Erythroblast (primary cell): ENCODE results near the gene GZMM.

Experiments
- DNase-seq, 2 experiments: peaks; one replicate each; lab custom pipeline; 2025; lab: John Stamatoyannopoulos, UW
- GATA1 ChIP-seq: IDR thresholded peaks from 2 replicates; pipeline ENCODE4 v1.6.1; 2011; ENCODE audit warnings: low read depth, mild to moderate bottlenecking, control low read depth, low read length, moderate library complexity
- POLR2A ChIP-seq: IDR thresholded peaks from 2 replicates; pipeline ENCODE4 v1.6.1; 2011; ENCODE audit warnings: mild to moderate bottlenecking, low read length

GZMM gene

DNA sequence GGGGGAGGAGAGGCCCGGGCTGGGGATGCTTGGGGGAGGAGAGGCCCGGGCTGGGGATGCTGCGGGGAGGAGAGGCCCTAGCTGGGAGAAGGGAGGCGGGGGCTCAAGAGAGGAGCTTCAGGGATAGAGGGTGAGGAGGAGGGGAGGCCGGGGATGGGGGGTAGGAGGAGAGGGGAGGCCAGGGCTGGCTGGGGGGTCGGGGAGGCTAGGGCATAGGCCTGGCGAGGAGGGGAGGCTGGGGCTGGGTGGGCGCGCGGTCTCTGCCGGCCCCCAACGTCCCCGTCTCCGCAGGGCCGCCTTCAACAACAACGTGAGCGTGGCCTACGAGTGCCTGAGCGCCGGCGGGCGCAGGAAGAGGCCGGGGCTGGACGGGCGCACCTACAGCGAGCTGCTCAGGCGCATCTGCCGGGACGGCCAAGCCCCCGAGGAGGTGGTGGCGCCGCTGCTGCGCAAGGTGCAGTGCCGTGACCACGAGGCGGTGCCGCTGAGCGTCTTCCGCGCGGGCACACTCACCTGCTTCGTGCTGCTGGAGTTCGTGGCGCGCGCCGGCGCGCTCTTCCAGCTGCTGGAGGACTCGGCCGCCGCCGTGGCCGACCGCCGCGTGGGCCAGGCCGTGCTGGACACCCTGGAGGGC is 25.1 kb upstream of the GZMM start:
- DNase-seq, result peak; percentile 46 to 53
- TF ChIP-seq GATA1 (no peak), POLR2A (no peak)

- DNase-seq, result no peak
- no peak for TF ChIP-seq GATA1
- no peak for TF ChIP-seq POLR2A
These were observed 24.4 kb upstream of the GZMM start for GRCh38 chr19:519449-519865.

DNA sequence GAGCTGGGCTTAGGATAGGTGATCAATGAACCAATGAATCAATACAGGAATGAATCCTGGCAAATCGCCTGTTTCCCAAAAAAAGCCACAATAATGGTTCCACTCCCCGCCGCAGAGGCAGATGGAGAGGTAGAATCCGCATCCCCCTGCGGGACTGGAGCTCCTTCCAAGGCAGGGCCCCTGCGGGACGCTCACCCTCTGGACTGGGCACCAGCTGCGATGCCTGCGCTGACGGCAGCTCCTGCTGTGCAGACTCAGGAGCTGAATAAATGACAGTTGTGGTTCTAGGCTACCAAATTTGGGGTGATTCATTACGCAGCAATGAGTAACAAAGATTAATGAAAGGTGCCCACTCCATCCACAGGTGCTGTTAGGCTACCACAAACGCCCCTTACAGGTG is 21.1 kb upstream of the GZMM start:
- no peak for DNase-seq

DNA sequence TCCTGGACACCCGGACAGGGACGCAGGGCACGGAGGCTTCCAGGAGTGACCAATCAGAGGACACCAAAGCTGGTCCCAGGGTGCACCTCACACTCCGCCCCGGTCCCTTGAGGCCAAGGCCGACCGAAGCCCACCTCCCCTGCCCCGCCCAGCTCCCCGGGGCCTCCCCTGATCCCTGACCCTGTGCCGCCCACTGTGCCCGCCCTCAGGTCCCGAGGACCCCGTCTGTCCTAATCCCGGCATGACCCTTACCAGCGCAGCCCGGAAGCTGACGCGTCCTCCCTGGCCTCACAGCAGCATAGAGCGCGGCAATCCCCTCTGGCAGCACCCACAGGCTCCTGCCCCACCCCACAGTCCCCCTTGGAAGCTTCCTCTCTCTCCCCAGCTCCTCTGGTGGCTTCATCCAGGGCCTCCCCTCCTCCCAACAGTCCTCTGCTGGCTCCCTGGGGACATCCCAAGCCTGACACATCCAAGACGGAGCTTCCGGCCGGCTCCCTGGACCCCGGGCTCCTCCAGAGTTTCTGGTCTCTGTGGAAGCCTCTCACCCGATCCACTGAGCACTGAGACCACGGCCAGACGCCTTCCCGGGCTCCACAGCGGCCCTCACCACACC is 19.7 kb upstream of the GZMM start:
- no peak for DNase-seq
- TF ChIP-seq GATA1 (no peak), POLR2A (no peak)

More for the DNA sequence above, 21.1 kb upstream of the GZMM start:
- TF ChIP-seq GATA1 (no peak), POLR2A (no peak)

- TF ChIP-seq GATA1 (no peak), POLR2A (no peak)
- DNase-seq, result no peak
These were observed 18.8 kb upstream of the GZMM start for GRCh38 chr19:525029-525428.

GRCh38 chr19:525857-526419 is 17.9 kb upstream of the GZMM start:
- DNase-seq, result no peak
- TF ChIP-seq POLR2A (no peak), GATA1 (no peak)

- no peak for DNase-seq
- TF ChIP-seq GATA1 (no peak), POLR2A (no peak)
These were observed 13.5 kb upstream of the GZMM start for GRCh38 chr19:530134-531008.

- peak; percentile 91 to 95 for DNase-seq
- TF ChIP-seq POLR2A (peak; percentile 65), GATA1 (no peak)
These were observed 12.7 kb upstream of the GZMM start for GRCh38 chr19:531009-531752.

DNA sequence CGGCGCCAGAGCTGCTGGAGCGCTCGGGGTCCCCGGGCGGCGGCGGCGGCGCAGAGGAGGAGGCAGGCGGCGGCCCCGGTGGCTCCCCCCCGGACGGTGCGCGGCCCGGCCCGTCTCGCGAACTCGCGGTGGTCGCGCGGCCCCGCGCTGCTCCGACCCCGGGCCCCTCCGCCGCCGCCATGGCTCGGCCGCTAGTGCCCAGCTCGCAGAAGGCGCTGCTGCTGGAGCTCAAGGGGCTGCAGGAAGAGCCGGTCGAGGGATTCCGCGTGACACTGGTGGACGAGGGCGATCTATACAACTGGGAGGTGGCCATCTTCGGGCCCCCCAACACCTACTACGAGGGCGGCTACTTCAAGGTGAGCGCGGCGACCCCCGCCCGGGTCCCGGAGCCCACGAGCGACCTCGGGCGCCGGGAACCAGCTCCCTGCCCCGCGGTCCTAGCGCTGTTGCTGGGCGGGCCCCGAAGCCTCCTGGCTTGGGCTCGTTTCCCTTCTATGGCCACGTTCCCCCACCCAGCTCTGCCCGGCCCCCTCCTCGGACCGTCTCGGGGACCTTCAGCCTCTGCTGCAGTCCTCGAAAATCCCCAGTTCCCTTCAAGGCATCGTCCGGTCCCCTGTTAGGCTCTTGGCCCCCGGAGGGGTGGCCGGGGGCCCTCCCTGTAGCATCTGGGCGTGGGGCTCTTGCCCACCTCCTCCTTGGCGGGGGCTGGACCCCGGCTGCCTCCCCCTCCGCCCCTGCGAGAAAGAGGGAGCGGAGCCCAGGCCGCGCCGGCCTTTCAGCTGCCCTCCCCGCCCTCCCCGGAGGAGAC is 11.9 kb upstream of the GZMM start, which contains the start of gene CDC34:
Gene CDC34, plus strand, starts transcription at position 8 of the 808 bp plus-strand sequence. Its CDS starts 172 bp downstream, at position 180.
- peak; percentile 48 for TF ChIP-seq POLR2A
- TF ChIP-seq GATA1, result no peak
- DNase-seq, result peak; percentile 67 to 77

DNA sequence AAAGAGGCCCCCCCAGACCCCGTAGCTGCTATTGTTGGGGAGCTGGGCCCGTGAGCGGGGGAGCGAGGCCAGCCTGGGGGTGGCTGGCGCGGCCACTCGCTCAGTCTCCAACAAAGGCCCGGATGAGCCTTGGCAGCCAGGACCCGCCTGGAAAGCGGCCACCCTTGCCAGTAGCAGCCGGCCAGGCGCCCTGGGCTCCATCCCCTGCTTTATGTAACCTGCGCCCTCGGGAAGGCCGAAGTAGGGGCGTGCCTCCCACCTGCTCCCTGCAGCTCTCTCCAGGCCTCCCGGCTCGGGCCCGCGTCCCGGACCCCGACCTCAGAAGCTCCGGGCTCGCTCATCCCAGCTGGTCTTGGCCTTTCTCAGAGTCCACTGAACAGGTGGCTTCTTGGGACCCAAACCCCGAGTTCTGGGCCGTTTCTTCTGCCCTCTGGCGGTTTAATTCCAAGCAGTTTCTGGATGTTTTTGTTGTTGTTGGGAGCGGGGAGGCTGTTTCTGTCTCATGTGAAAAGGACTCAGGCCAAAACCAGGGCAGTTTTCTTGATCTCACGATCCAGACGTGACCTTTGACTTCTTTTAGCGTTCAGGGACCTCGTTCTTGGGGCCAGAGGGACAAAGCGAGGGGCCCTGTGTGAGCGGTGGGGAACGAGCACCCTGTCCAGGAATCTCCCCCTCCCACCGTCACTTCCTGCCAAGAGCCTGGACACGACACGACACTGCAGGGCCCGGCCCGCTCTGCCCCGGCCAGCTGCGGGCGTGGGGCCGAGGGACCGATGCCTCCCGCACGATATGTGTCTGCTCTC is 11.1 kb upstream of the GZMM start:
- no peak for TF ChIP-seq POLR2A
- no peak for TF ChIP-seq GATA1
- DNase-seq, result peak; percentile 81 to 86

- no peak for TF ChIP-seq POLR2A
- TF ChIP-seq GATA1, result no peak
- no peak for DNase-seq
These were observed 10.3 kb upstream of the GZMM start for GRCh38 chr19:533364-534058.

GRCh38 chr19:534088-534487 is 9.8 kb upstream of the GZMM start:
- TF ChIP-seq GATA1 (no peak), POLR2A (no peak)

More at GRCh38 chr19:534088-534487, 9.8 kb upstream of the GZMM start:
- peak in 1 of 2 experiments; percentile 38 for DNase-seq
